ENCODE data around the gene AKAP7.

The AKAP7 gene

DNA sequence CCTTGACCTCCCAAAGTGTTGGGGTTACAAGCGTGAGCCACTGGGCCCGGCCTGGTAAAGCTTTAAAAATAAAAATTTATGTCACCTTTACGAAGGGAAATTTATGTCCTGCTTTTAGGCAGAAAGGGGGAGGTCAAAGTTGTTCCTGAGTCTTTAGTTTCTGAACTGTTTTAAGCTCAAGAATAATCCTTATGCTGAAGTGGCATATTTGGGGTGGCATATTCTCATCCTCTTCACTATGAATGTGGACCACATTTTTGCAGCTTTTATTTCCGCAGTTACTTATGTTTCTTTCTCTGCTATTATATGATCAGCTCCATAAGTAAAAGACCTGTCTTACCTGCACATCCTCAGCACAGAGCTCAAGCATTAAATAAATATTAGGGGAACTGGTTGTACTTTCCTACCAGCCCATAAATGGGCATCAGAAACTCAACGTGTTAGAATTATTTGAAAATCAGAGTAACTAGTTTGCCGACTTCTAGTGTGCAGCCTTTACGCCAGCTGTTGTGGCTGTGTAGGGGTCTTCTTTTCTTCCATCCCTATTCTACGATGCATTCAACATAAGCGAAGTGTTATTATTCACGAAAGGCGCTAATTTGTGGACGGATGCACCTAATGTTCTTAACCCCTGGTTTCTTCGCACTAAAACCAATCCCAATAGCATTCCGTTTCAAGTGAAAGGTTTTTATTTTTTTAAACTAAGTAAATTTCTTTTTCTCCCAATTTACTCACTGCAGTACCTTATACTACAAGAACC lies 867 bp upstream of the AKAP7 start:
- no peak for DNase-seq

DNA sequence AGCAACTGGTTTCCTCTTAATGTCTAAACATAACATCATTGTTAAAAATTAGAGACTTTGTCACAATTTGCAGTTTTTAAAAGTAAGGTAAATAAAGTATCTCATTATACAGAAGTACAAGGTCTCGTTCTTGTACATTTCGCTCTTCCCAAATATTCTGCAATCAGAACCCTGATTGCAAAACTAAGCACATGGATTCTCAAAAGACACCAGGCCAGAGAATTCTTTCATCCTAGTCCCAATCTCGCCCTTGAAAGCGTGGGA lies 355 bp upstream of the AKAP7 start:
- DNase-seq: no peak

DNA sequence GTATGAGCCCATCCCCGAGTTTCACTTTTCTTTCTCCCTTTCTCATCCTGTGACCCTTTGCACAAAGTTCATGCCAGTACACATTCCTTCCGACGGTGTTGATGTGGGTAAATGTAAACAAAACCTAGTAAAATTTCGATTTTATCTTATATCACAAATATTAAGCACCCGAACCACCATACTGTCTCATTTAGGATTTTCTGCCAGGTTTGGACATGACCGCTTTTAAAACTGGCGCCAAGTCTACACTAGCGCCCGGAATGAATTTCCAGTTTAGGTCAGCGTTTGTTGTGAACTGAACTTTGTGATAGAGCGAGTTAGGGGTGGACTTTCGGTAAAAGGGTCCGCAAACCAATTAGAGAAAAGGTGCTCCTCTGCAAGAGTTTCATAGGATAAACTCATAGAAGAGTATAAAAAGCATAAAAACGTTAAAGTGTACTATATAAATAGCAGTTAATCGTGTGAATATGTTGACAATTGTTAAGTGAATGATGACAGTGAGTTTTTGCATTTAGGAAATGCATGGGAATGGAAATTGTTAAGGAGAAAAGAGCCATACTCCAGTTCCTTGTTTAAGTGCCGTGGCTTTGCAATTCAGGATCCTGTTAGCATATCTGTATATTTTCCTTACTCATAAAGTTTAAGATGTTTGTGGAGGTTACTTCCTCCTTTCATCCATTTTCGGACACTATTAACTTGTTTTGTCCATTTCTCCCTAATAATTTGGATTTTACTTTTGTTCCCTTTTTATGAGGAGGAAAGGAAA lies 937 bp downstream of the AKAP7 start:
- peak; percentile 50 for DNase-seq

DNA sequence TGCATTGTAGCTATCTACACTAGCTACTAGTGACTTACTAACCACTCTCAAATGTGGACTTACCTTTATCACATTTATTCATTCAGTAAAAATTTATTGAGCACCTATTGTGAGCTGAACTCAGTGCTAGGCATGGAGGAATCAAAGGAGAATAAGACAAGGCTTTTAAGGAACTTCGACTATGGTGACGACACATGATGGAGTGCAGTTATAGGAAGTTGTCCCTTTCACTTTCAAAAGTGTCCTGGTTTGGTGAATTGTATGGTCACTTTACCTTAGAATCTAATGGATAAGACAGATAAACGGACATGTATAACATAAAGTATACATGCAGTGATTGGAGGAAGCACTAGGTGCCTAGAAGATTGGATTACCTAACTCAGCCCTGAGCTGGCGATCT lies 4.3 kb downstream of the AKAP7 start:
- DNase-seq: no peak

DNA sequence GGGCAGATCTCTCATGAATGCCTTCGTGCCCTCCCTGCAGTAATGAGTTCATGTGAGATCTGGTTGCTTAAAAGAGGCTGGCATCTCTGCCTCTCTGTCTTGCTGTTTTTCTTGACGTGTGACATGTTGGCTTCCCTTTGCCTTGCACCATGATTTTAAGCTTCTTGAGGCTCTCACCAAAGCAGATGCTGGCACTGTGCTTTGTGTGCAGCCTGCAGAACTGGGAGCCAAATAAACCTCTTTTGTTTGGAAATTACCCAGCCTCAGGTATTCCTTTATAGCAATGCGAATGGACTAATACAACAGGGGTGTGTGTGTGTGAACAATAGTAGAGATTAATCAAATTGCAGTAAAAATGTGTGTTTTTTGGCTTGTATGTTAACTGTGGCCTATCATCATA lies 8.1 kb downstream of the AKAP7 start:
- DNase-seq: no peak

DNA sequence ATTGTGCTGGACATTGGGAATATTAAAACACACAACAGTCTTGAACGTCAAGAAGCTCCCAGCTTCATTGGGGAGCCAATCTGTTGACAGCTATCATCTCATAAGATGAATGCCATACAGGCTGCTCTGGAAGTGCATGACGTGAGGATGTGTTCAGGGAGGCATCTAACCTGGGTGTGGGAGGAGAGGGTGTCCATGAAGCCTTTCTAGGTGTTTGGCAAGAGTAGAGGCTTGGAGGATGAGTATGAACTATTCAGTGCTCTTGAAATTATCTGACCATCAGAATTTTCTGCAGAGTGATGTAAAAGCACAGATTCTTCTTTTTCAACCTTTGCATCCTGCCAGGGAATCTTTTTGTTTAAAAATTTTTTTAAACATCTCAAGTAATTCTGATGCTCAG lies 11.6 kb downstream of the AKAP7 start:
- no peak for DNase-seq

DNA sequence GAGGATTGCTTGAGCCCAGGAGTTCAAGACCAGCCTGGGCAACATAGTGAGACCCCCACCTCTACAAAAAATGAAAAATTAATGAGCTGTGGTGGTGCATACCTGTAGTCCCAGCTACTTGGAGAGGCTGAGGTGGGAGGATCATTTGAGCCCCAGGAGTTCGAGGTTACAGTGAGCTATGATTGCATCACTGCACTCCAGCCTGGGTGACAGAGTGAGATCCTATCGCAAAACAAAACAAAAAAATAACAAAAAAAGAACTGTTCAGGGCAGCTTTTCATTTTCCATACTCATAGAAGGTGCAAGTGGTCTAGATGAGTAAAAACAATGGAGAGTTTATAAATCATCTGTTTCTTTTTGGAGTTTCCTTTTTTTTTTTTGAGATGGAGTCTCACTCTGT lies 21.1 kb downstream of the AKAP7 start:
- no peak for DNase-seq

DNA sequence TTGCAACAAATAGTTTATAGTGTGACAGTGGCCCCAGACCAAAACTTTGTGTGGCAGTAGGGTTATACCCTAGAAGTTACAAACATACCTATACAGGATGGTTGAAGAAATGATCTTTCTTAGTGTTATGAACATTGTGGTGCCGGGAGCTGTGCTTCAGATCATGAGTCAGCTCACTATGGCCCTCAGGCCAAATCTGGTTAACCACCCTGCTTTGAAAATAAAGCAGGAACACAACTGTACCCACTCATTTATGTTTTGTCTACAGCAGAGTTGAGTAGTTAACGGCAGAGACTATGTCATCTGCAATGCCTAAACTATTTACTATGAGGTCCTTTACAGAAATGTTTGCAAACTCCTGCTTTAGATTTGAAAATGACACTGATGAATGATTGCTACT lies 24.3 kb downstream of the AKAP7 start:
- no peak for DNase-seq

DNA sequence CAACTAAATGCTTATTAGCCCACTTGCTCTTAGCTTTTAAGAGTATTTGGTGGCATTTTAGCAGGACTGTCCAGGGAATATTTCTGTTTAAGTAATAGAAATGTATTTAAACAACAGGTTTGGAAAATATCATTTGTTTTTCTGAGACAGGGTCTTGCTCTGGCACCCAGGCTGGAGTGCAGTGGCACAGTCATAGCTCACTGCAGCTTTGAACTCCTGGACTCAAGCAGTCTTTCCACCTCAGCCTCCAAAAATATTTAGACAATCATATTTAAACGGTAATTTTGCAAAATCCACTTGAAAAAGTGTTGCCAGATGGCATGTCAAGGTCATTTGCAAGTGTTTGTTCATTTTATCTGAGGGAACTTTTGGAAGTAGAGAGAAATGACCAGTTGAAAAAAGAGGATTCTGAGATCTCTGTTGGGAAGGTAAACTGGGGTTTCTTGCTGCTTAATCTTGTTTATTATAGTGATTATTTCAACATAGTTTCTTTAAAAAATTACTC lies 25.0 kb downstream of the AKAP7 start:
- no peak for DNase-seq

DNA sequence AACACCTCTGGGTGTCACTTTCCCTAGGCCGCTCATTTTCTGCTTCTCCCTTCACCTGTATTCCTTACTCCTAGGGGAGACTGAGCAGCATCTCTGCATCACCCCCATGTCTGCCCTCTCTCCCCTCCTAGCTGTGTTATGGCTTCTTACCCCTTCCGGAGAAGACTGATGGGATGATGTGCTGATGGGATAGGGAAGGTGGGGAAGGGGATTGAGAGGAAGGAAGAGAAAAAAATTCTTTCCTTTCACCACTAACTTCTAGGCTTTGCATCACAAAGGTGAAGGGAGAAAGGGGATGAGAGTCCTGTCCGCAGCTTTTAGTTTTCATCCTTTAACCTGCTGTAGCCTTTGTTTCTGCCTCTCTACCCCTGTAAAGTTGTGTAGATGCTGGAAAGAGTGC lies 26.7 kb downstream of the AKAP7 start:
- DNase-seq: no peak

DNA sequence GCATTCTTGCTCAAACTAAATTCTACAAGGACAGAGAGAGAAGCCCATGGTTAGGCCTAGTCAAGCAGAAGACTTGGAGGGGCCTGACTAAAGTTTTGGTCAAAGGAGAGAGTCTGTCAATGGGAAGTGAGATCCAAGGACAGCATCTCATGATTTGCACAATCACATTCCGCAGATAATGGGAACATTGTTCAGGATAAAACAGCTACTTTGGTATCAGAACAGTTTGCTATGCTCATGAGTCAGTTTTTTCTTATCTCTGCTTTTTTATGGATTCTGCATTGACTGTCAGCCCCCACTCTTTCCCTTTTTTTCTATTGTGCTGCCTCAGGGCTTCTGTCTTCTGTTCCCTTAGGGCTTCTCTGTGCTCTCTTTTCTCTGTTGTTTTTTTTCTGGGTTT lies 28.6 kb downstream of the AKAP7 start:
- no peak for DNase-seq

DNA sequence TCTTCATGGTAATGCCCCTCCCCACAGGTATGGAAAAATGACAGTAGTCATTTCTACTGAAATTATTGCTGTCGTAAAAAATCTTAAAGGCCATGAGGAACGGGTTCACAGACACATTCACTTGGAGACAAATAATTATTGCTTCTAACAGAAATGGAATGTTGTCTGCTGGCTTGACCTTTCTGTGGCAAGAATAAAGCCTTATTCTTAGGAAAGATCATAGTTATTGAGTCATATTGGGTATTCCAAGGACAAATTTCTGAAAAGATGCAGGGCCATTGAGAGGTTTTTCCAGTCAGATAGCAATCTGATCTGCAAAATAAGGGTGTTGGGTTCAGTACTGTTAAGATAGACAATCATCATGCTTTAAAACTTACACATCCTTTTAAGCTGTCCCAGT lies 29.2 kb downstream of the AKAP7 start:
- no peak for DNase-seq

DNA sequence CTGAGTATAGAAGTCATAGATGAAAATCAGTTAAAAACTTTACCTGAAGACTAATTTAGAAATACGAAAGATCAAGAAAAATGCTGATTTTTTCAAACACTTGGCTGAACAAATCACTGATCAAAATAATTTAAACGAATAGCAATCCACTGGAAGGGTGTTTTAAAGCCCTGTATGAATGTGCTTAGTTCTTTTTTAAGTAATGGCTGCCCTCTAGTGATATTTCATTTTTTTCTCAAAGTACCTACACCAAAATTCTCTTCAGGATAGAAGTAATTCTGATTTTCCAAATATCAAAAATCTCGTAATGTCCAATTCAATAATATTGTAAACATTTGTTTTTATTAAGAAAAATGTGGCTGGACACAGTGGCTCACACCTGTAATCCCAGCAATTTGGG lies 32.5 kb downstream of the AKAP7 start:
- no peak for DNase-seq

DNA sequence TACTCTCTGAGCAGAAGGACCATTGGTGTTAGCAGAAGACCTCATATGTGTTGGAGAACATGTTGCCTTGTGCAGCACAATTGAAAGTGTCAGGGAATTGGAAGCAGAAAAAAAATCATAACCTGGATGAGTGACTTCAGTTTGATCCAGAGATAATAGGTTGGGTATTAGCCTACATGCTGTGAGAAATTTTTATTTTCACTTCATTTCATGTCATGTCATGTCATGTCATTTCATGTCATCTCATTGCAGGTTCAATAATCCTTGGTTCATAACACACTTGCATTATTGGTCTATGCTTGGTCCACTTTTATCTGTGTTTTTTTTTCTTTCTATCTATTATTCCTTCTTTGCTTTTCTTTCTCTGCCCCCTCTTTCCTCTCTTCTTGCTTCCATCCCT lies 34.3 kb downstream of the AKAP7 start:
- no peak for DNase-seq

DNA sequence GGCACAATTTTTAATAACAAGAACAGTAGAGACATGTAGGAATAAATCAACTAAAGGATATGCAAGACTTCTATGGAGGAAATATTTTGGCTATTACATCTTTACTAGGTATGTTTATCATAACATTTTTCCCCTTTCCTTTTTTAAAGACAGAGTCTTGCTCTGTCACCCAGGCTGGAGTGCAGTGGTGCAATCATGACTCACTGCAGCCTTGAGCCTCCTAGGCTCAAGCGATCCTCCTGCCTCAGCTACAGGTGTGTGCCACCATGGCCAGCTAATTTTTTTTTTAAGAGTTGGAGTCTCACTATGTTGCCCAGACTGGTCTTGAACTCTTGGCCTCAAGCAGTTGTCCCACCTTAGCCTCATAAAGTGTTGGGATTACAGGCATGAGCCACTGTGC lies 37.0 kb downstream of the AKAP7 start:
- no peak for DNase-seq

DNA sequence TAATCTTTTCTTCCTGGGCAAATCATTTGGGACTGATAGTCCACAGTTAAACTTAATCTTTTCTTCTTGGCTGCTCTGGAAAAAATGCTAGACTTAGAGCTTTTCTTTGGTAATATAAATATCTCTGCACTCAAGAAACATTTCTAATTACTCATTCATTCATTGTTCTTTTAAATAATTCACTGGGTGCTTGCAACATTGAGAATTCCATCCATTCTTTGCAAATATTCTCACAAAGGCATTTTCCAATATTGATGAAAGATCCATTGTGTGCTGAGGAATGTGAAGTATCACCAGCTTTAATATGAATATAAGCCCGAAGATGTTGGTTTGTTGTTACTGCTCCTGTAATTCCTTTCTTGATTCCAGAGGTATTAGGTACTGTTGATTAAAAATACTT lies 38.4 kb downstream of the AKAP7 start:
- DNase-seq: no peak

DNA sequence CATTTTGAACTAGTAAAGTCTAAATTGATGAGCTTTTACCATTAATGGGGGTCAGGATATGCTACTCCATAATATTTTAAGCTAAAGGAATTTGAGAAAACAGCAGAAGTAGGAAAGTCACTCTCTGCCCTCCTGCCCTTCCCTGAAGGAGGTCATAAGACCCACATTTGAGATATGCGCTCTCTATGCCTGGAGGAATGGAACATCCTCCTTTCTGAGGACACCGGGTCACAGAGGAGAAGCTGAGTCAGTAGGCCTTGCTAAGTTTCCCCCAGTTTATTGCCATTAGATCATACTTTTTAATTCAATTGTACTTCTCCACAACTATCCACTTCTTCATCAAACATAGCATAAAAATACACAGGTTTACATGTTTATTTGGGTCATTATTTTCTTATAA lies 40.3 kb downstream of the AKAP7 start:
- no peak for DNase-seq

DNA sequence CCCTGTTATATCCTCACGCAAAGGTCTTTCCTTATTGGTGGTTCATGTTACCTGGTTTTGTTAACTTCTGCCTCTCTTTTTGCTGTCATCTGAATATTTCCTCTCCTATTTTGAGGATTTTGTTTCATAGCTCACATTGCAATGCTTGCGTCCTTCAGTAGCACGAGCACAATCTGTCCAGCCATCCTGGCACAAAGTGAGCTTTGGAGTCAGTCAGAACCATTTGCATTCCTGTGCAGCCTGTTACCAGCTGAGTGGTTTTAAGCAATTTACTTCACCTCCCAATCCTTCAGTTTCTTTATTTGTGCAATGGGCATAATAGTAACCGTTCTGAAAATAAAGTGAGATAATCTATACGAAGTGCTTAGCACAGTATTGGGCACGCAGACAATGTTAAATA lies 42.7 kb downstream of the AKAP7 start:
- DNase-seq: no peak

DNA sequence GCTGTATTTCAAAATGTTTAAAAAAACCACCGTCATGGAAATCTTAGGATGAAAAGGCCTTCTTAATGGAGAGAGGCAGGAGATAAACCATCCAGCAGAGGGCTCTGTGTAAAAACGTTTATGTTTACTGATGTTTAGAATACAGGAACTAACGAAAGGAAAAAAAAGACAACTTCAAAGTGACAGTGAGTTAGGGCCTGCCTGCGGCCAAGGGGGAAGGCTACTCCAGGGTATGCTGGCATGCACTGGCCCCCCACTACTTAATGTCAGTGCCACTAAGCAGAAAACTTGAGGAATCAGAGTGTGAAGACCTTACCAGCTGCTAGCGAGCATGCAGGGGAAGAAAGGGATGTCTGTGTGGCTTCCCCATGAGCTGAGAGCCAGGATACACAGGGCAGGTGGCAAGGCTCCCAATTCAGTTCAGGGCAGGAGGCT lies 47.7 kb downstream of the AKAP7 start:
- DNase-seq: peak; percentile 18

DNA sequence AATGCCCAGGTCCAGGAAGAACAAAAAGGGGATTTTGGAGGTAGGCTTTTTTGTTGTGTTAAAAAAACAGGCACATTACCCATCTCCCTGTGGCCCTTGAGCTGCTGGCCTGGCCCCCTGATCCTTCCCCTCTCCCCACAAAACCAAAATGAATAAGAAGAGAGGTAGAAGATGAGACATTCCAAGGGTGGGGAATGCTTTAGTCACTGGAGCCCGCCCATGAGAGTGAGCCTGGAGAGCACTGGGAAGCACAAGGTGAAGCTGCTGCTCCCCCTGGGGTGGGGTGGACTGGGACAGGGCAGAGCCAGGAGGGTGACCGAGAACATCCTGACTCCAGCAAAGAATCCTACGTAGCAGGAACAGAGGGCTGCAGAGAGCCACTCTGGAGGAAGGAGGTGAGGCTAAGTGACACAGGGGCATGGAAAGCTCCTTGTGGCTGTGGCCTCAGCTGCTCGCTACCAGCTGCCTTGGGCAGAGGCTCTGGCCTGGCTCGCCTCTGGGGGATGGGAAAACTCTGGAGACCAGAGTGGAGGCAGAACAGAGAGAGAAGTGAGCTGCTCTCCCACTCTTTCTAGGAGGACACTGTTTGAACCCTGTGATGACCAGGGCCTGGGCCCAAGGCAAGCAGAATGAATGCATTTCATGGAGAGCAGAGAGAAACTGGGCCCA lies 48.3 kb downstream of the AKAP7 start:
- no peak for DNase-seq

DNA sequence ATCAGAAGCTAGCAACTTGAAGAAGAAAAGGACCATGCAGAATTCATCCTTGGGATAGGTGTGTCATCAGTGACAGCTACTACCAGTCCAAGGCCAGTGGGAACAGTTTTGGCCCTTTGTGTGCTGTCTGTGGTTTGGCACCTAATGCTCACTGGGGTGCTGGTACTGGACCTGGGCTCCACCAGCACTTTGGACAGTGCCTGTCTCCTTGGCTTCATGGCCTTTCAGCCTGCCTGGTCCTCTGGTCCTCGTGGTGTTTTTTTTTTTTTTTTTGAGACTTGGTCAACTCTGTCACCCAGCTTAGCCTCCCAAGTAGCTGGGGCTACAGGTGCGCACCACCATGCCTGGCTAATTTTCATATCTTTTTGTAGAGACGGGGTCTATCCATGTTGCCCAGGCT lies 56.3 kb downstream of the AKAP7 start:
- no peak for DNase-seq

DNA sequence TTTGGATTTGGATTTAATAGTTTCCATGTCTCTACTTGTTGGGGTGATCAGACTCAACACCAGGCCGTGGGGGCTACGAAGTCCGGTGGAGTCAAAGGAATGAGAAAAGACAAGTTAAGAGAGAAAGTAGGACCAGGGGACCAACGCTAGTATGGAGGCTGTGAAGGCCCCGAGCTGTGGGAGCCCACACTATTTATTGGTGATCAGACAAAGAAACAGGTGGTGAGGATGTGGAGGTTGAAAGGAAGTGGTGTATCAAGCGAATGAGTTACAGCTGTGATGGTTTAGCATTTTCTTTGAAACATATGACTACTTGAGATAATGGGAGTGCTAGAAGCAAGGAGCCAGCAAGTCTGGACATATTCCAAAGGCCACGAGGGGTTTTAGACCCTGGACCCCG lies 62.4 kb downstream of the AKAP7 start:
- no peak for DNase-seq

DNA sequence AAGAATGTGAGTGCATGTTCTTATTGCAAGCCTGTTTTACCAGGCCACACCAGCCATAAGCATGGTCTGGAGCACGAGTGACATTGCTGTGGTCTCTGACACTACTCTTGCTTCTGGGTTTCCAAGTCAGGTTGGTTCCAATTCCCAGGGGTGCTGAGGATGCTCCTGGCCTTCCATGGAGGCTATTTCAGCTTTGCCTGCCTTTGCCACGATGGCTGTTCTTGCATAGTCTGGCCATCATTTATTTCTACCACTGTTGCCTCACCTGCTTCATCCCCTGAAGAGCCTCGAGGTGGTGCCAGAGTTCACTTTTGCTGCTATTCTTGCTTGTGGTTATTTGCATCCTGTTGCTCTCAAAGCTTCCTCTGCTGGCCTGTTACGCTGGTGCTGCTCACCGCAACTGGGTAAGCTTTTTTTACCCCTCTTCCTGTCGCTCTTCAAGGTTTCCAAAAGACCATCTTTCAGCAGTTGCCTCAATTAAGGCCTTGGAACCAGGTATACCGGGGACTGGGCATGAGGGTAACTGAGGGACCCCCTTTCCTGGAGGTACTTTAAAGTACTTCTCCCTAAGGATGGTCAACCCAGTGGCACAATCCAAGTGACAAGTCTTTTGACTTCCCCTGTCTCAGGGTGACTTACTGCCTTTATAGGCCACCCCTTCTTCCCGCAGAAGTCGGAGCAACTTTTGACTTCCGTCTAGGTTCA lies 64.5 kb downstream of the AKAP7 start:
- peak; percentile 84 for DNase-seq
